C4-2B (cell line): Measurements from ENCODE around the gene ATP1A2.

ENCODE experiments used
- ZFX ChIP-seq: fragments of 450-650 bp; IDR thresholded peaks from 2 replicates; pipeline ENCODE4 v1.6.1; 2017
- TF ChIP-seq, protein P1 (sequence below): fragments of 450-650 bp; conservative IDR thresholded peaks from 2 replicates; pipeline ENCODE4 v1.5.1; 2017; ENCODE audit warnings: mild to moderate bottlenecking

DNA sequence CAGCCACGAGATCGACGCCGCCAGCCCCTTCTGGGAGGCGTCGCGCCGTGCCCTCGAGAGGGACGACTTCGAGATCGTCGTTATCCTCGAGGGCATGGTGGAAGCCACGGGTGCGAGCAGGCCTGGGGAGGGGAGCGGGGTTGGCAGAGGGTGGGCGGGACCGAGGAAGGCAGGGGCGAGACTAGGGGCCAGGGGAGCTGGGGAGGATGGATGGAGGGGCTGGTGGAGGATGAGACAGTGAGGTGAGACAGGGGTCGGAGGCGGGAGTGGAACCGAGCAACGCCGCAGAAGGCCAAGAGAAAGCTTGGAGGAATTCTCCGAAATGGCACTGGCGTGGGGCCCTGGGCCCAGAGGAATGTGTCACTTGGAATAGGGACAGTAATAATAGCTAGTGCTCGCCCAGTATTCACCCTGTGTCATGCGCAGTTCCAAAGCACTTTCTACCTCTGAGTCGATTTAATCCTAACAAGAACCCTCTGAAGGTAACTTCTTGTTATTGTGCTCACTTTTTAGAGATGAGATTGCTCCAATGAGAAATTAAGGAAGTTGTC is 30.7 kb upstream of the ATP1A2 start:
- TF ChIP-seq, protein P1, sequence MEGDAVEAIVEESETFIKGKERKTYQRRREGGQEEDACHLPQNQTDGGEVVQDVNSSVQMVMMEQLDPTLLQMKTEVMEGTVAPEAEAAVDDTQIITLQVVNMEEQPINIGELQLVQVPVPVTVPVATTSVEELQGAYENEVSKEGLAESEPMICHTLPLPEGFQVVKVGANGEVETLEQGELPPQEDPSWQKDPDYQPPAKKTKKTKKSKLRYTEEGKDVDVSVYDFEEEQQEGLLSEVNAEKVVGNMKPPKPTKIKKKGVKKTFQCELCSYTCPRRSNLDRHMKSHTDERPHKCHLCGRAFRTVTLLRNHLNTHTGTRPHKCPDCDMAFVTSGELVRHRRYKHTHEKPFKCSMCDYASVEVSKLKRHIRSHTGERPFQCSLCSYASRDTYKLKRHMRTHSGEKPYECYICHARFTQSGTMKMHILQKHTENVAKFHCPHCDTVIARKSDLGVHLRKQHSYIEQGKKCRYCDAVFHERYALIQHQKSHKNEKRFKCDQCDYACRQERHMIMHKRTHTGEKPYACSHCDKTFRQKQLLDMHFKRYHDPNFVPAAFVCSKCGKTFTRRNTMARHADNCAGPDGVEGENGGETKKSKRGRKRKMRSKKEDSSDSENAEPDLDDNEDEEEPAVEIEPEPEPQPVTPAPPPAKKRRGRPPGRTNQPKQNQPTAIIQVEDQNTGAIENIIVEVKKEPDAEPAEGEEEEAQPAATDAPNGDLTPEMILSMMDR: no peak
- no peak for TF ChIP-seq ZFX
